Ascending aorta (tissue), 2 donors: ENCODE measurements around the gene NTM. TPM values are rescaled to one million over a fixed set of nuclear protein-coding genes. Genes with fewer than 3 reads are reported as not detected.

Experiments
- DNase-seq, 2 donors: peaks; one replicate each; pipeline ENCODE4 v3.0.0-alpha.2; 2019; ENCODE audit warnings: low spot score in 2 of 2
- H3K27ac ChIP-seq, 2 donors: fragments of 200-600 bp; sonication (generic); one replicate each; pipeline ENCODE4 v1.5.1; 2016 to 2017; ENCODE audit warnings: mild to moderate bottlenecking in 1 of 2
- H3K27me3 ChIP-seq: fragments of 200-600 bp; sonication (generic); one replicate; pipeline ENCODE4 v1.5.1; 2017
- H3K36me3 ChIP-seq, 2 donors: fragments of 200-600 bp; sonication (generic); one replicate each; pipeline ENCODE4 v1.5.1; 2016
- H3K4me1 ChIP-seq, 2 donors: fragments of 200-600 bp; sonication (generic); one replicate each; pipeline ENCODE4 v1.5.1; 2016 to 2017; ENCODE audit warnings: mild to moderate bottlenecking in 1 of 2
- H3K4me3 ChIP-seq, 2 donors: fragments of 200-600 bp; sonication (generic); one replicate each; pipeline ENCODE4 v1.5.1; 2016 to 2017; ENCODE audit warnings: mild to moderate bottlenecking in 1 of 2
- H3K9me3 ChIP-seq, 2 donors: fragments of 200-600 bp; sonication (generic); one replicate each; pipeline ENCODE4 v1.5.1; 2016
- CTCF ChIP-seq, 3 experiments: fragments of 200-600 bp in 2 of 3; fragments of 450-650 bp in 1 of 3; sonication (generic) in 2 of 3; IDR thresholded peaks; one replicate each; pipeline ENCODE4 v1.5.1; 2016 to 2019; ENCODE audit warnings: antibody characterized with exemption in 3 of 3, mild to moderate bottlenecking in 1 of 3, moderate library complexity in 1 of 3
- intact Hi-C: fragments of 100-400 bp; cut with DNase I; formaldehyde crosslinking; loops from one replicate; pipeline ENCODE4 v1.15.1; 2023
- total RNA-seq: library from RNA; depleted of rRNA; stranded (reverse); fragments of >200 nt; gene quantifications from one replicate; pipeline ENCODE4 v1.1.0, GENCODE V29; 2016

NTM gene
- total RNA-seq, 1 donor from 2014 or later: not detected

- no peak for DNase-seq
- Histone ChIP-seq H3K9me3 (no peaks in the 10 kb centered on the region), H3K27me3 (no peaks in the 10 kb centered on the region), H3K27ac (no peak overlapping the region), H3K36me3 (no peaks in the 10 kb centered on the region), H3K4me1 (no peaks in the 10 kb centered on the region), H3K4me3 (no peak overlapping the region)
- intact Hi-C loops: no loop called here
- TF ChIP-seq CTCF (IDR thresholded peaks at IDR 0.05): no peak
These were observed 628.7 kb downstream of the NTM start for GRCh38 chr11:131999084-131999483.

GRCh38 chr11:131999955-132000354 is 629.5 kb downstream of the NTM start:
- intact Hi-C loops: loop anchor here (5.0 kb wide), 1 partner anchor 48 kb away; no protein-coding TSS in a partner anchor
- Histone ChIP-seq H3K27me3 (no peaks in the 10 kb centered on the region), H3K4me1 (no peaks in the 10 kb centered on the region), H3K4me3 (no peak overlapping the region), H3K27ac (no peak overlapping the region), H3K36me3 (no peaks in the 10 kb centered on the region), H3K9me3 (no peaks in the 10 kb centered on the region)
- no peak for DNase-seq
- no peak for TF ChIP-seq CTCF (IDR thresholded peaks at IDR 0.05)

DNA sequence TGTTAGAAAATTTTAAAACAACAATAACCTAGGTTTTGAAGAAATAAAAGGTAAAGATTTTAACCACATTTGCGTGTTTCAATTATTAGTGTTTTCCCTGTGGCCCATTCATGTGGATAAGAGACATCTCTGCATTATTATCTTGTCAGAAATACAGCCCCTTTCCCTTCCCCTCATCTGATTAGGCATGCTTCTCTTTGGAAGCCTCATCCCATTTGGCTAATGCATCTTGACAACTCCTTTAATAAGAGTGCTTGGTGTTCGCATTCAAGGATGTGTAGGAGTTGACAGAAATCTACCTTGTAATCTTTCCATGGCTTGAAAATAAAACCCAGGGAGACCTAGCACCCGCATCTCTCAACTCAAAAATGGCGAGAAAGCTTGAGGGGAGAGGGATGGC is 635.5 kb downstream of the NTM start:
- no peaks in the 10 kb centered on the region for H3K4me1 ChIP-seq
- TF ChIP-seq CTCF (IDR thresholded peaks at IDR 0.05): no peak

DNA sequence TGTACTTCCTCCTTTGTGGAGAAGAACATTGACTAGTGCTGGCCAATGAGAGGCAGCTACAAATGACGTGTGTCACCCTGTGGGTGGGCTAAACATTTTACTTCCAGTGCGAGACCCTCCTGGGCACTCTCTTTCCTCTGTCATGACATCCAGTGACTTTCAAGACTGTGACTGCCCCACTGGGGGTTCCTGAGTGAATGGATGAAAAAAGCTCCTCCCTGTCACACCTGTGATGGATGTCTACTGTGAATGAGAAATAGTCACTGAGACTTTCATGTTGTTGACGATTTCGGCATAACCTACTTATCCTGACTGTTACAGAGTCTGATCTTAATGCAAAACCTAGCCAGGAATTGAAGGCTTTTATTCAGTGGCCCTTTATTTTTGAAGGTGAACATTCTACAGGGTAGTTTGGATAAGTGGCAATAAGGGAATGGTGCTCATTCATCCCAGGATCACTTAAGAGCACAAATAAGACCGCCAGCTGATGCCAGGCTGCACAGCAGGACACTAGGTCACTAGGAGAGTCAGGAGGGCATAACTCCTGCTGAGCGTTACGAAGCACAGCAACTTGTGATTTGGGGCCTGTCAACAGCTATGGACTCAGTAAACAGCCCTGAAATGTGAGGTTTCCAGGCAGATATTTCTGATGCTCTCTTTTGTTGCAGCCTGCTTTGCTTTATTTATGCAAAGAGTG is 636.6 kb downstream of the NTM start:
- no peaks in the 10 kb centered on the region for H3K36me3 ChIP-seq
- no peaks in the 10 kb centered on the region for H3K9me3 ChIP-seq
- TF ChIP-seq CTCF (IDR thresholded peaks at IDR 0.05): no peak
- no peaks in the 10 kb centered on the region for H3K4me1 ChIP-seq
- H3K27me3 ChIP-seq: no peaks in the 10 kb centered on the region
- no peak overlapping the region for H3K4me3 ChIP-seq
- intact Hi-C loops: no loop called here
- no peak overlapping the region for H3K27ac ChIP-seq
- no peak for DNase-seq

More for the DNA sequence above, 635.5 kb downstream of the NTM start:
- H3K9me3 ChIP-seq: no peaks in the 10 kb centered on the region
- H3K27ac ChIP-seq: no peak overlapping the region
- no peaks in the 10 kb centered on the region for H3K27me3 ChIP-seq
- intact Hi-C loops: no loop called here
- H3K4me3 ChIP-seq: no peak overlapping the region
- DNase-seq: no peak
- no peaks in the 10 kb centered on the region for H3K36me3 ChIP-seq

- intact Hi-C loops: no loop called here
- Histone ChIP-seq H3K27me3 (no peaks in the 10 kb centered on the region), H3K36me3 (no peaks in the 10 kb centered on the region), H3K4me1 (no peaks in the 10 kb centered on the region), H3K9me3 (no peaks in the 10 kb centered on the region), H3K4me3 (no peak overlapping the region), H3K27ac (no peak overlapping the region)
- DNase-seq: no peak
- TF ChIP-seq CTCF (IDR thresholded peaks at IDR 0.05): no peak
These were observed 637.8 kb downstream of the NTM start for GRCh38 chr11:132008226-132008625.

DNA sequence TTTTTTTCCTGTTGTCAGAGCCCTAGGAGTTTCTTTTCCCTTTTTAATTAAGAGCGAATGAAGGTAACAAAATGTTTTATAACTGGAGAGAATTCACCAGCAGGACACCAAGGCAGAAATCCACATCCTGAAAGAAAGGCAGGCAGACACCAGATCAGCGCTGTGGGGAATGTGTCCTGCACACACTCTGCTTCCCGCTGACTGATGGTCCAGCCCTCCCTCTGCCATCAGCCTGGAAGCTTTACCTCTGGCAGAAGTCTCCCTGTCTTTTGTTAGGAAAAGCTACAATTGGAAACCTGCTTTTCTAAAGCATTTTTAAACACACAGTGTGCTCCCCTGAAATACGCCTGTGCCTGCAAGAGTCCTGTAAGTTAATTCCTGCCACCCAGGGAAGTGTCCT is 638.5 kb downstream of the NTM start:
- Histone ChIP-seq H3K27ac (no peak overlapping the region), H3K9me3 (no peaks in the 10 kb centered on the region), H3K36me3 (no peaks in the 10 kb centered on the region), H3K4me3 (no peak overlapping the region), H3K27me3 (no peaks in the 10 kb centered on the region), H3K4me1 (no peaks in the 10 kb centered on the region)
- intact Hi-C loops: no loop called here
- DNase-seq: no peak
- no peak for TF ChIP-seq CTCF (IDR thresholded peaks at IDR 0.05)
